ENCODE data around the gene COPG1. TPM values are rescaled to one million over a fixed set of nuclear protein-coding genes. Genes with fewer than 3 reads are reported as not detected.

Gene COPG1
- total and polyA plus RNA-seq, 2 experiments from 2014 or later, result 114 to 154 TPM

- DNase-seq (ENCODE audit: low read depth in 1 of 2, low spot score in 1 of 2), result no peak
- H3K36me3 ChIP-seq, result no peaks in the 10 kb centered on the region
- TF ChIP-seq CTCF (IDR thresholded peaks at IDR 0.05; ENCODE audit: low read depth, low read length), result no peak
Measured at GRCh38 chr3:129326138-129326537, 76.7 kb downstream of the COPG1 start.

GRCh38 chr3:129326595-129326994 is 77.2 kb downstream of the COPG1 start:
- H3K27me3 ChIP-seq, result no peaks in the 10 kb centered on the region
- H3K4me3 ChIP-seq, result no peak overlapping the region
- no peaks in the 10 kb centered on the region for H3K36me3 ChIP-seq
- no peak overlapping the region for H3K27ac ChIP-seq
- DNase-seq (ENCODE audit: low read depth in 1 of 2, low spot score in 1 of 2), result no peak
- H3K9me3 ChIP-seq (ENCODE audit: low read depth), result no peaks in the 10 kb centered on the region
- H3K4me1 ChIP-seq (ENCODE audit: low read depth), result no peaks in the 10 kb centered on the region
- no peak for TF ChIP-seq CTCF (IDR thresholded peaks at IDR 0.05; ENCODE audit: low read depth, low read length)

More at GRCh38 chr3:129326138-129326537, 76.7 kb downstream of the COPG1 start:
- H3K27me3 ChIP-seq, result no peaks in the 10 kb centered on the region
- no peak overlapping the region for H3K4me3 ChIP-seq
- no peaks in the 10 kb centered on the region for H3K9me3 ChIP-seq (ENCODE audit: low read depth)
- no peaks in the 10 kb centered on the region for H3K4me1 ChIP-seq (ENCODE audit: low read depth)
- no peak overlapping the region for H3K27ac ChIP-seq

Other genes with a start within 250 kb of the COPG1 start
- 0.11 TPM in 1 of 2 replicates, not detected in the other for gene EFCC1, start 248.3 kb upstream of the COPG1 start, total RNA-seq
- gene EFCC1, start 248.3 kb upstream of the COPG1 start, polyA plus RNA-seq, result 0.07 TPM in 1 of 2 replicates, not detected in the other
- gene GP9, start 188.8 kb upstream of the COPG1 start, total RNA-seq, result not detected in 2 replicates
- gene GP9, start 188.8 kb upstream of the COPG1 start, polyA plus RNA-seq, result not detected in 2 replicates
- 8.5 and 14.3 TPM in 2 replicates for gene RAB43, start 127.8 kb upstream of the COPG1 start, total RNA-seq
- 11.1 and 11.4 TPM in 2 replicates for gene RAB43, start 127.8 kb upstream of the COPG1 start, polyA plus RNA-seq
- gene ISY1, start 88.5 kb upstream of the COPG1 start, total RNA-seq, result 17.5 and 20.1 TPM in 2 replicates
- gene ISY1, start 88.5 kb upstream of the COPG1 start, polyA plus RNA-seq, result 44.7 and 51.9 TPM in 2 replicates
- gene CNBP, start 65.7 kb upstream of the COPG1 start, total RNA-seq, result 285 and 377 TPM in 2 replicates
- 448 and 619 TPM in 2 replicates for gene CNBP, start 65.7 kb upstream of the COPG1 start, polyA plus RNA-seq
- gene HMCES, start 29.3 kb downstream of the COPG1 start, total RNA-seq, result 45.2 and 50.9 TPM in 2 replicates
- 53.0 and 59.8 TPM in 2 replicates for gene HMCES, start 29.3 kb downstream of the COPG1 start, polyA plus RNA-seq
- 0.48 and 0.85 TPM in 2 replicates for gene EFCAB12, start 179.0 kb downstream of the COPG1 start, total RNA-seq
- 0.49 and 1.7 TPM in 2 replicates for gene EFCAB12, start 179.0 kb downstream of the COPG1 start, polyA plus RNA-seq
- gene MBD4, start 190.3 kb downstream of the COPG1 start, total RNA-seq, result 16.2 and 30.0 TPM in 2 replicates
- gene MBD4, start 190.3 kb downstream of the COPG1 start, polyA plus RNA-seq, result 39.8 and 60.8 TPM in 2 replicates
- gene IFT122, start 190.6 kb downstream of the COPG1 start, total RNA-seq, result 28.3 and 31.5 TPM in 2 replicates
- gene IFT122, start 190.6 kb downstream of the COPG1 start, polyA plus RNA-seq, result 21.9 and 40.0 TPM in 2 replicates

All from cardiac muscle cell (in vitro differentiated cells and primary cell).